ENCODE results near the gene ZBTB17. TPM values are rescaled to one million over a fixed set of nuclear protein-coding genes. Genes with fewer than 3 reads are reported as not detected.
"Not testable (repeated sequence)": the region's sequence is repeated elsewhere in the genome, so short reads cannot be mapped to it uniquely, and the experiment has no call there.

Gene ZBTB17
- total RNA-seq, 1 donor from 2014 or later, result 38.5 TPM

DNA sequence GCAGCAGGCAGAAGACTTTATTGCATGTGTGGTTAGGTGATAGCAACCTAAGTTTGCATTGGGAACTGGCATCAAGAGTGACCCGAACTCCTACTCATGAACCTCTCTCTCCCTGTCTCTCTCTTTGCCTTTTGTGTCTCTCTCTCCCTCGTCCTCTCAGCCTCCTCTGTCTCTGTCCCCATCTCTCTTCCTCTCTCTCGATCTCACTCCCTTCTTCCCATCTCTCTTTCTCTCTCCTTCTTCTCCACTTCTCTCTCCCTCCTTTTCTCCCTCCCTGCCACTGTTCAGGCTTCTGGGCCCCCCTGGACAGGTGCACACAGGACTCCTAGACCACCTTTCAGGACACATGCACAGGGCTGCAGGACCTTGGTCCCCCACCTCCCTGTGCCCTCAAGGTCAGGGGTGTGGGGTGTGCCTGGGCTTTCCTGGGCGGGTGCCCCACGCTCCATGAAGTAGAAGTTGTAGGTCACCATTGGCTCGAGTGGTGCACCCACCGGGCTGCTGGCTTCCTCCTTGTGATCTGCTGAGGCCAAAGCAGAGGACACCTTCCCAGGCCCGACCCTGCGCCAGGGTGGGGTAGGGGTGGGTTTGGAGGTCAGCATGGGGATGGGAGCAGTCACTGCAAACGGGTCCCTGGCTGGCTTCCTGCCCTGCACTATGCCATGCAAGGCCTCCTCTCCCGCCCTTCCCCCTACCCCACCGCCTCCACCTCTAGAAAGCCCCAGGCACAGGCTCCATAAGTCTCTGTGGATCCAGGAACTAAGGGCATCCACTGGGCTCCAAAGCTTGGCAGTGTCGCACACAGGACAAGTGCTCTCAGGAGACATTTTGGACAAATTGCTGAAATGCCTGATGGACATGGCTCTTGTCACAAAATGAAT is 13.2 kb upstream of the ZBTB17 start:
- Histone ChIP-seq H3K9me3 (no peaks in the 10 kb centered on the region), H3K4me1 (no peaks in the 10 kb centered on the region), H3K4me3 (no peak overlapping the region), H3K27ac (no peak overlapping the region), H3K36me3 (no peaks in the 10 kb centered on the region), H3K27me3 (no peaks in the 10 kb centered on the region)
- DNase-seq (ENCODE audit: extremely low spot score in 2 of 2), result no peak
- TF ChIP-seq POLR2AphosphoS5 (IDR thresholded peaks at IDR 0.05; ENCODE audit: insufficient read depth in 1 of 2, low read depth in 1 of 2), result no peak
- TF ChIP-seq, protein P1, sequence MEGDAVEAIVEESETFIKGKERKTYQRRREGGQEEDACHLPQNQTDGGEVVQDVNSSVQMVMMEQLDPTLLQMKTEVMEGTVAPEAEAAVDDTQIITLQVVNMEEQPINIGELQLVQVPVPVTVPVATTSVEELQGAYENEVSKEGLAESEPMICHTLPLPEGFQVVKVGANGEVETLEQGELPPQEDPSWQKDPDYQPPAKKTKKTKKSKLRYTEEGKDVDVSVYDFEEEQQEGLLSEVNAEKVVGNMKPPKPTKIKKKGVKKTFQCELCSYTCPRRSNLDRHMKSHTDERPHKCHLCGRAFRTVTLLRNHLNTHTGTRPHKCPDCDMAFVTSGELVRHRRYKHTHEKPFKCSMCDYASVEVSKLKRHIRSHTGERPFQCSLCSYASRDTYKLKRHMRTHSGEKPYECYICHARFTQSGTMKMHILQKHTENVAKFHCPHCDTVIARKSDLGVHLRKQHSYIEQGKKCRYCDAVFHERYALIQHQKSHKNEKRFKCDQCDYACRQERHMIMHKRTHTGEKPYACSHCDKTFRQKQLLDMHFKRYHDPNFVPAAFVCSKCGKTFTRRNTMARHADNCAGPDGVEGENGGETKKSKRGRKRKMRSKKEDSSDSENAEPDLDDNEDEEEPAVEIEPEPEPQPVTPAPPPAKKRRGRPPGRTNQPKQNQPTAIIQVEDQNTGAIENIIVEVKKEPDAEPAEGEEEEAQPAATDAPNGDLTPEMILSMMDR (IDR thresholded peaks at IDR 0.05), result no peak
- no peak for TF ChIP-seq POLR2A (IDR thresholded peaks at IDR 0.05)
- intact Hi-C loops (cut with DNase I), result no loop called here

DNA sequence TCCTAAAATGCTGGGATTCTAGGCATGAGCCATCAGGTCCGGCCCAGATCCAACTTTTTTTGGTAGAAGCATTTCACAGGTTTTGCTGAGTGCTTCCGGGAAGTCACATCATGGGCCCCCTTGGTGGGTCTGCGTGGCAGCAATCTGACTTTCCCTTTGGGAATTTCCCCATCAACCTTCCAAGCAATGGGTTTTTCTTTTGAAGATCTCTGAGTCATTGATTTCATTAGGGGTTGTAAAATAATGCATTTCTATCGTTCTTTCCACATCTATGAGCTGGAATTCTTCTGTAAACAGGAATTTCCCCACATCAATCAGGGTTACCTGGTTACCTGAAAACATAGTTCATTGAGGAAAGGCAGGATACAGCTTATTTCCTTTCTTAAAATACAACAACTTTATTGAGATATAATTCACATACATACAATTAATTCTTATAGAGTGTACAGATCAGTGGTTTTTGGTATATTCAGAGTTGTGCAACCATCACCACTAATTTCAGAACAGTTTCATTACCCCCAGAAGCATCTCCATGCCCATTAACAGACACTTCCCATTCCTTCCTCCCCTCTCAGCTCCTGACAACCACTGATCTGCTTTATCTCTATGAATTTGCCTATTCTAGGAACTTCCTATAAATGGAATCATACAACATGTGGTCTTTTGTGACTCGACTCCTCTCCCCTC is 9.9 kb upstream of the ZBTB17 start:
- no peak for TF ChIP-seq POLR2A (IDR thresholded peaks at IDR 0.05)
- TF ChIP-seq, protein P1 (IDR thresholded peaks at IDR 0.05), result no peak
- no peak for TF ChIP-seq POLR2AphosphoS5 (IDR thresholded peaks at IDR 0.05; ENCODE audit: insufficient read depth in 1 of 2, low read depth in 1 of 2)
- no peaks in the 10 kb centered on the region for H3K27me3 ChIP-seq

DNA sequence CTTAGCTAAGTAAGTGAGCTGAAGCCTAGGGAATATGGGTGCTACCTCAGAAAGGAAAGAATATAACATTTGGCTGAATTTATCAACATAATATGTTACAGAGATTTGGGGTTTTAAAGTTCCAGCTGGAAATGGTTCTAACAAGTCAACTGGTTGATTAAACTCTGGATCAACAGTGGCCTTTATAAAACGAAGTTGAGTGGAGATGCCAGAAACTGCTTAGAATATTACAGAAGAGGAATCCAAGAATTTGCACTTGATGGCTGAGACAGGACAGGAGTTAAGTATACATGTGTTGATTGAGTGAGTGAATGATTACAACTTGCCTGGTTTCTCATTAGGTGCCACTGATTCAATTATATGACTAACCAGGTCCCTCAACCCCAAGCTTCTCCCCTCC is 7.4 kb upstream of the ZBTB17 start:
- H3K36me3 ChIP-seq, result no peaks in the 10 kb centered on the region
- no peaks in the 10 kb centered on the region for H3K27me3 ChIP-seq
- no peaks in the 10 kb centered on the region for H3K4me1 ChIP-seq
- intact Hi-C loops (cut with DNase I), result no loop called here
- H3K9me3 ChIP-seq, result no peaks in the 10 kb centered on the region
- no peak overlapping the region for H3K4me3 ChIP-seq
- H3K27ac ChIP-seq, result no peak overlapping the region
- TF ChIP-seq POLR2AphosphoS5 (IDR thresholded peaks at IDR 0.05; ENCODE audit: insufficient read depth in 1 of 2, low read depth in 1 of 2) (no peak), POLR2A (IDR thresholded peaks at IDR 0.05) (no peak)
- TF ChIP-seq, protein P1 (IDR thresholded peaks at IDR 0.05), result no peak
- DNase-seq (ENCODE audit: extremely low spot score in 2 of 2), result no peak

More for the DNA sequence above, 9.9 kb upstream of the ZBTB17 start:
- no peak overlapping the region for H3K27ac ChIP-seq
- H3K36me3 ChIP-seq, result no peaks in the 10 kb centered on the region
- intact Hi-C loops (cut with DNase I), result no loop called here
- H3K9me3 ChIP-seq, result no peaks in the 10 kb centered on the region
- DNase-seq (ENCODE audit: extremely low spot score in 2 of 2), result no peak
- H3K4me3 ChIP-seq, result no peak overlapping the region
- no peaks in the 10 kb centered on the region for H3K4me1 ChIP-seq

DNA sequence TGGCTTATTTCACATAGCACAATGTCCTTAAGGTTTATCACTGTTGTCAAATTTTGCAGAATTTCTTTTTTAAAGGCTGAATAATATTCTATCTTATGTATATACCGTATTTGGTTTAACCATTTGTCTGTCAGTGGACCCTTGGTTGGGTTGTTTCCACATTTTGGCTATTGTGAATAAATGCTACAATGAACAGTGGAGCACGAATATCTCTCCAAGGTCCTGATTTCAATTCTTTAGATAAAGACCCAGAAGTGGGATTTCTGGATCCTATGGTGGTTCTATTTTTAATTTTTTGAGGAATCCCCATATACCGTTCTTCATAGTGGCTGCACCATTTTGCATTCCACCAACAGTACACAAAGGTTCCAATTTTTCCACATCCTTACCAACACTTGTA is 5.8 kb upstream of the ZBTB17 start:
- Histone ChIP-seq H3K9me3 (no peaks in the 10 kb centered on the region), H3K27ac (no peak overlapping the region), H3K4me3 (no peak overlapping the region), H3K36me3 (no peaks in the 10 kb centered on the region), H3K27me3 (no peaks in the 10 kb centered on the region), H3K4me1 (no peaks in the 10 kb centered on the region)
- no peak for TF ChIP-seq POLR2A (IDR thresholded peaks at IDR 0.05)
- no peak for TF ChIP-seq POLR2AphosphoS5 (IDR thresholded peaks at IDR 0.05; ENCODE audit: insufficient read depth in 1 of 2, low read depth in 1 of 2)
- TF ChIP-seq, protein P1 (IDR thresholded peaks at IDR 0.05), result no peak
- no peak for DNase-seq (ENCODE audit: extremely low spot score in 2 of 2)
- intact Hi-C loops (cut with DNase I), result no loop called here

DNA sequence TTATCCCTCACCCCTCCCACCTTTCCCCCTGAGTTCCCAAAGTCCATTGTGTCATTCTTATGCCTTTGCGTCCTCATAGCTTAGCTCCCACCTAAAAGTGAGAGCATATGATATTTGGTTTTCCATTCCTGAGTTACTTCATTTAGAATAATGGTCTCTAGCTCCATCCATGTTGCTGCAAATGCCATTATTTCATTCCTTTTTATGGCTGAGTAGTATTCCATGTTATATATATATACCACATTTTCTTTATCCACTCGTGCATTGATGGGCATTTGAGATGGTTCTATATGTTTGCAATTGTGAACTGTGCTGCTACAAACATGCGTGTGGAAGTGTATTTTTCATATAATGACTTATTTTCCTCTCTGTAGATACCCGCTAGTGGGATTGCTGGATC is 2.0 kb upstream of the ZBTB17 start:
- DNase-seq (ENCODE audit: extremely low spot score in 2 of 2); H3K9me3 ChIP-seq; intact Hi-C loops (cut with DNase I); H3K27ac ChIP-seq; H3K4me3 ChIP-seq; H3K27me3 ChIP-seq; H3K36me3 ChIP-seq: not testable (repeated sequence)
- H3K4me1 ChIP-seq, result peaks cover 28% of the 10 kb centered on the region
